HepG2 (cell line): Measurements from ENCODE around the gene SUN5. TPM values are rescaled to one million over a fixed set of nuclear protein-coding genes. Genes with fewer than 3 reads are reported as not detected.
A peak's percentile ranks its signal among the peaks of the same experiment; 100 is the strongest.

ENCODE experiments used
- CAMTA2 ChIP-seq: sonication (generic); formaldehyde crosslinking; IDR thresholded peaks from 2 replicates; pipeline ENCODE4 v1.4.0; 2020; ENCODE audit warnings: mild to moderate bottlenecking, missing genetic modification reagents, borderline replicate concordance
- EHMT2 ChIP-seq: fragments of 200-600 bp; sonication (generic); IDR thresholded peaks from 2 replicates; pipeline ENCODE4 v1.7.0; 2017; ENCODE audit warnings: antibody characterized with exemption, low read depth, low read length, borderline replicate concordance
- ELF4 ChIP-seq: sonication (generic); formaldehyde crosslinking; IDR thresholded peaks from 2 replicates; pipeline ENCODE4 v1.5.0; 2020; ENCODE audit warnings: missing genetic modification reagents, mild to moderate bottlenecking, moderate library complexity, borderline replicate concordance
- ETV5 ChIP-seq: IDR thresholded peaks from 2 replicates; pipeline ENCODE4 v1.6.1; 2018; ENCODE audit warnings: missing biosample characterization, missing genetic modification reagents, inconsistent platforms, borderline replicate concordance
- KDM6A ChIP-seq: IDR thresholded peaks from 2 replicates; pipeline ENCODE4 v1.6.1; 2016; ENCODE audit warnings: low read depth
- SETDB1 ChIP-seq: sonication (generic); formaldehyde crosslinking; IDR thresholded peaks from 2 replicates; pipeline ENCODE4 v1.5.1; 2020; ENCODE audit warnings: missing genetic modification reagents, mild to moderate bottlenecking, borderline replicate concordance
- SIN3B ChIP-seq: fragments of 150-350 bp; IDR thresholded peaks from 2 replicates; pipeline ENCODE4 v1.6.1; 2014; ENCODE audit warnings: low read length
- SMC3 ChIP-seq: IDR thresholded peaks from 2 replicates; pipeline ENCODE4 v1.6.1; 2011; ENCODE audit warnings: low read length, improper control_type of control experiment
- SRSF1 ChIP-seq: fragments of 200-400 bp; formaldehyde crosslinking; optimal IDR thresholded peaks from 2 replicates; pipeline ENCODE3; 2017; ENCODE audit warnings: mild to moderate bottlenecking, low read depth, low read length, moderate library complexity
- ZNF207 ChIP-seq: fragments of 450-650 bp; IDR thresholded peaks from 2 replicates; pipeline ENCODE4 v1.6.1; 2016; ENCODE audit warnings: antibody characterized with exemption, borderline replicate concordance
- ZNF224 ChIP-seq: sonication (generic); formaldehyde crosslinking; IDR thresholded peaks from 2 replicates; pipeline ENCODE4 v1.5.0; 2020; ENCODE audit warnings: mild to moderate bottlenecking, missing genetic modification reagents
- ZNF234 ChIP-seq: sonication (generic); formaldehyde crosslinking; conservative IDR thresholded peaks from 2 replicates; pipeline ENCODE4 v1.5.1; 2020; ENCODE audit warnings: mild to moderate bottlenecking, missing genetic modification reagents
- ZNF761 ChIP-seq: sonication (generic); formaldehyde crosslinking; conservative IDR thresholded peaks from 2 replicates; pipeline ENCODE4 v1.4.0; 2020; ENCODE audit warnings: mild to moderate bottlenecking, missing genetic modification reagents
- polyA plus RNA-seq, 8 experiments: library from polyadenylated mRNA; depleted of rRNA in 3 of 8; stranded (reverse) in 7 of 8; unstranded in 1 of 8; fragments of >200 nt; fragmentation: Illumina TruSeq in 4 of 8; extraction: Trizol in 4 of 8; gene quantifications; 2 replicates each; pipeline versions ENCODE4 v1.2.1 to v1.2.3, GENCODE V29; 2011 to 2016; ENCODE audit warnings: low read depth in 4 of 8, missing spikeins in 1 of 8, mixed read lengths in 1 of 8; ENCODE audit not compliant: insufficient read depth in 1 of 8
- total RNA-seq, 5 experiments: library from RNA; depleted of rRNA; stranded (reverse); fragments of >200 nt; fragmentation: Illumina TruSeq; extraction: Trizol; gene quantifications; 2 replicates each; pipeline ENCODE4 v1.2.3, GENCODE V29; 2016; ENCODE audit warnings: low read depth in 1 of 5
- TF ChIP-seq, protein P1 (sequence below): sonication (generic); formaldehyde crosslinking; IDR thresholded peaks from 2 replicates; pipeline ENCODE4 v1.4.0; 2020; ENCODE audit warnings: mild to moderate bottlenecking, missing genetic modification reagents
- TF ChIP-seq, protein P2 (sequence below): sonication (generic); formaldehyde crosslinking; IDR thresholded peaks from 2 replicates; pipeline ENCODE4 v1.4.0; 2020; ENCODE audit warnings: missing genetic modification reagents, mild to moderate bottlenecking, borderline replicate concordance
- TF ChIP-seq, protein P3 (sequence below): sonication (generic); formaldehyde crosslinking; IDR thresholded peaks from 2 replicates; pipeline ENCODE4 v1.4.0; 2020; ENCODE audit warnings: mild to moderate bottlenecking, missing genetic modification reagents
- TF ChIP-seq, protein P4 (sequence below): sonication (generic); formaldehyde crosslinking; IDR thresholded peaks from 2 replicates; pipeline ENCODE4 v1.8.0; 2022; ENCODE audit warnings: mild to moderate bottlenecking, missing genetic modification reagents, moderate library complexity
- TF ChIP-seq, protein P5 (sequence below): sonication (generic); formaldehyde crosslinking; IDR thresholded peaks from 2 replicates; pipeline ENCODE4 v1.5.0; 2020; ENCODE audit warnings: mild to moderate bottlenecking, missing genetic modification reagents
- TF ChIP-seq, protein P6 (sequence below): sonication (generic); formaldehyde crosslinking; IDR thresholded peaks from 2 replicates; pipeline ENCODE4 v1.4.0; 2020; ENCODE audit warnings: mild to moderate bottlenecking, missing genetic modification reagents

SUN5 gene
- total and polyA plus RNA-seq, 2 of the 13 experiments (the other 11 are each of a cell fraction or from before 2014, with no cell fraction given): not detected

DNA sequence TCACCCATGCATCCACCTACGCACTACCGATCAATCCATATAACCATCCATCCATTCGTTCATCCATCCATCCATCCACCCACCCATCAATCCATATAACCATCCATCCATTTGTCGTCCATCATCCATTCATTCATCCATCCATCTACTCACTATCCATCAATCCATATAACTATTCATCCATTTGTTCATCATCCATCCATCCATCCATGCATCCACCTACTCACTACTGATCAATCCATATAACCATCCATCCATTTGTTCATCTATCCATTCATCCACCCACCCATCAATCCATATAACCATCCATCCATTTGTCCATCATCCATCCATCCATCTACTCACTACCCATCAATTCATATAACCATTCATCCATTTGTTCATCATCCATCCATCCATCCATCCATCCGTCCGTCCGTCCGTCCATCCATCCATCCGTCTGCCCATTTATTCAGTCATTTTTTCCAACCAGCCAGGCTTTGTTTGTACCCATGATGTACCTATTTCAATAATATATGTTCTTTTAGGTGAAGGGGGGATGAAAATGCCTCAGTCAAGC lies 21.2 kb upstream of the SUN5 start (continued):
- no peak for TF ChIP-seq SIN3B
- TF ChIP-seq, protein P1, sequence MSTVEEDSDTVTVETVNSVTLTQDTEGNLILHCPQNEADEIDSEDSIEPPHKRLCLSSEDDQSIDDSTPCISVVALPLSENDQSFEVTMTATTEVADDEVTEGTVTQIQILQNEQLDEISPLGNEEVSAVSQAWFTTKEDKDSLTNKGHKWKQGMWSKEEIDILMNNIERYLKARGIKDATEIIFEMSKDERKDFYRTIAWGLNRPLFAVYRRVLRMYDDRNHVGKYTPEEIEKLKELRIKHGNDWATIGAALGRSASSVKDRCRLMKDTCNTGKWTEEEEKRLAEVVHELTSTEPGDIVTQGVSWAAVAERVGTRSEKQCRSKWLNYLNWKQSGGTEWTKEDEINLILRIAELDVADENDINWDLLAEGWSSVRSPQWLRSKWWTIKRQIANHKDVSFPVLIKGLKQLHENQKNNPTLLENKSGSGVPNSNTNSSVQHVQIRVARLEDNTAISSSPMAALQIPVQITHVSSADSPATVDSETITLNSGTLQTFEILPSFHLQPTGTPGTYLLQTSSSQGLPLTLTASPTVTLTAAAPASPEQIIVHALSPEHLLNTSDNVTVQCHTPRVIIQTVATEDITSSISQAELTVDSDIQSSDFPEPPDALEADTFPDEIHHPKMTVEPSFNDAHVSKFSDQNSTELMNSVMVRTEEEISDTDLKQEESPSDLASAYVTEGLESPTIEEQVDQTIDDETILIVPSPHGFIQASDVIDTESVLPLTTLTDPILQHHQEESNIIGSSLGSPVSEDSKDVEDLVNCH (CRISPR knock-in tag): no peak
- TF ChIP-seq ETV5 (CRISPR knock-in tag): no peak
- no peak for TF ChIP-seq KDM6A
- TF ChIP-seq, protein P2, sequence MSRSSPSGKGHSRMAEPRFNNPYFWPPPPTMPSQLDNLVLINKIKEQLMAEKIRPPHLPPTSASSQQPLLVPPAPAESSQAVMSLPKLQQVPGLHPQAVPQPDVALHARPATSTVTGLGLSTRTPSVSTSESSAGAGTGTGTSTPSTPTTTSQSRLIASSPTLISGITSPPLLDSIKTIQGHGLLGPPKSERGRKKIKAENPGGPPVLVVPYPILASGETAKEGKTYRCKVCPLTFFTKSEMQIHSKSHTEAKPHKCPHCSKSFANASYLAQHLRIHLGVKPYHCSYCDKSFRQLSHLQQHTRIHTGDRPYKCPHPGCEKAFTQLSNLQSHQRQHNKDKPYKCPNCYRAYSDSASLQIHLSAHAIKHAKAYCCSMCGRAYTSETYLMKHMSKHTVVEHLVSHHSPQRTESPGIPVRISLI: no peak
- TF ChIP-seq, protein P3, sequence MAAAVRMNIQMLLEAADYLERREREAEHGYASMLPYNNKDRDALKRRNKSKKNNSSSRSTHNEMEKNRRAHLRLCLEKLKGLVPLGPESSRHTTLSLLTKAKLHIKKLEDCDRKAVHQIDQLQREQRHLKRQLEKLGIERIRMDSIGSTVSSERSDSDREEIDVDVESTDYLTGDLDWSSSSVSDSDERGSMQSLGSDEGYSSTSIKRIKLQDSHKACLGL (CRISPR knock-in tag): no peak
- TF ChIP-seq, protein P4, sequence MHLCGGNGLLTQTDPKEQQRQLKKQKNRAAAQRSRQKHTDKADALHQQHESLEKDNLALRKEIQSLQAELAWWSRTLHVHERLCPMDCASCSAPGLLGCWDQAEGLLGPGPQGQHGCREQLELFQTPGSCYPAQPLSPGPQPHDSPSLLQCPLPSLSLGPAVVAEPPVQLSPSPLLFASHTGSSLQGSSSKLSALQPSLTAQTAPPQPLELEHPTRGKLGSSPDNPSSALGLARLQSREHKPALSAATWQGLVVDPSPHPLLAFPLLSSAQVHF: 0 out of 2 replicates have a peak, but pooled peaks have one; percentile 45
- no peak for TF ChIP-seq SMC3
- 0 out of 2 replicates have a peak, but pooled peaks have one; percentile 11 for TF ChIP-seq ZNF207
- TF ChIP-seq EHMT2: no peak
- no peak for TF ChIP-seq SRSF1
- TF ChIP-seq ZNF234: no peak
- TF ChIP-seq SETDB1 (CRISPR knock-in tag): no peak
- no peak for TF ChIP-seq ZNF224 (CRISPR knock-in tag)
- no peak for TF ChIP-seq ELF4 (CRISPR knock-in tag)
- no peak for TF ChIP-seq ZNF761 (CRISPR knock-in tag)
- no peak for TF ChIP-seq CAMTA2 (CRISPR knock-in tag)
- TF ChIP-seq, protein P5, sequence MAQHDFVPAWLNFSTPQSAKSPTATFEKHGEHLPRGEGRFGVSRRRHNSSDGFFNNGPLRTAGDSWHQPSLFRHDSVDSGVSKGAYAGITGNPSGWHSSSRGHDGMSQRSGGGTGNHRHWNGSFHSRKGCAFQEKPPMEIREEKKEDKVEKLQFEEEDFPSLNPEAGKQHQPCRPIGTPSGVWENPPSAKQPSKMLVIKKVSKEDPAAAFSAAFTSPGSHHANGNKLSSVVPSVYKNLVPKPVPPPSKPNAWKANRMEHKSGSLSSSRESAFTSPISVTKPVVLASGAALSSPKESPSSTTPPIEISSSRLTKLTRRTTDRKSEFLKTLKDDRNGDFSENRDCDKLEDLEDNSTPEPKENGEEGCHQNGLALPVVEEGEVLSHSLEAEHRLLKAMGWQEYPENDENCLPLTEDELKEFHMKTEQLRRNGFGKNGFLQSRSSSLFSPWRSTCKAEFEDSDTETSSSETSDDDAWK: no peak
- TF ChIP-seq, protein P6, sequence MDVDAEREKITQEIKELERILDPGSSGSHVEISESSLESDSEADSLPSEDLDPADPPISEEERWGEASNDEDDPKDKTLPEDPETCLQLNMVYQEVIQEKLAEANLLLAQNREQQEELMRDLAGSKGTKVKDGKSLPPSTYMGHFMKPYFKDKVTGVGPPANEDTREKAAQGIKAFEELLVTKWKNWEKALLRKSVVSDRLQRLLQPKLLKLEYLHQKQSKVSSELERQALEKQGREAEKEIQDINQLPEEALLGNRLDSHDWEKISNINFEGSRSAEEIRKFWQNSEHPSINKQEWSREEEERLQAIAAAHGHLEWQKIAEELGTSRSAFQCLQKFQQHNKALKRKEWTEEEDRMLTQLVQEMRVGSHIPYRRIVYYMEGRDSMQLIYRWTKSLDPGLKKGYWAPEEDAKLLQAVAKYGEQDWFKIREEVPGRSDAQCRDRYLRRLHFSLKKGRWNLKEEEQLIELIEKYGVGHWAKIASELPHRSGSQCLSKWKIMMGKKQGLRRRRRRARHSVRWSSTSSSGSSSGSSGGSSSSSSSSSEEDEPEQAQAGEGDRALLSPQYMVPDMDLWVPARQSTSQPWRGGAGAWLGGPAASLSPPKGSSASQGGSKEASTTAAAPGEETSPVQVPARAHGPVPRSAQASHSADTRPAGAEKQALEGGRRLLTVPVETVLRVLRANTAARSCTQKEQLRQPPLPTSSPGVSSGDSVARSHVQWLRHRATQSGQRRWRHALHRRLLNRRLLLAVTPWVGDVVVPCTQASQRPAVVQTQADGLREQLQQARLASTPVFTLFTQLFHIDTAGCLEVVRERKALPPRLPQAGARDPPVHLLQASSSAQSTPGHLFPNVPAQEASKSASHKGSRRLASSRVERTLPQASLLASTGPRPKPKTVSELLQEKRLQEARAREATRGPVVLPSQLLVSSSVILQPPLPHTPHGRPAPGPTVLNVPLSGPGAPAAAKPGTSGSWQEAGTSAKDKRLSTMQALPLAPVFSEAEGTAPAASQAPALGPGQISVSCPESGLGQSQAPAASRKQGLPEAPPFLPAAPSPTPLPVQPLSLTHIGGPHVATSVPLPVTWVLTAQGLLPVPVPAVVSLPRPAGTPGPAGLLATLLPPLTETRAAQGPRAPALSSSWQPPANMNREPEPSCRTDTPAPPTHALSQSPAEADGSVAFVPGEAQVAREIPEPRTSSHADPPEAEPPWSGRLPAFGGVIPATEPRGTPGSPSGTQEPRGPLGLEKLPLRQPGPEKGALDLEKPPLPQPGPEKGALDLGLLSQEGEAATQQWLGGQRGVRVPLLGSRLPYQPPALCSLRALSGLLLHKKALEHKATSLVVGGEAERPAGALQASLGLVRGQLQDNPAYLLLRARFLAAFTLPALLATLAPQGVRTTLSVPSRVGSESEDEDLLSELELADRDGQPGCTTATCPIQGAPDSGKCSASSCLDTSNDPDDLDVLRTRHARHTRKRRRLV: no peak
